PC-3 (cell line): ENCODE results near the gene ITIH3. TPM values are rescaled to one million over a fixed set of nuclear protein-coding genes. Genes with fewer than 3 reads are reported as not detected.

ENCODE experiments used
- ATAC-seq: fragments of 200-7000 bp; cut with Tn5 transposase; 2 replicates; pipeline ENCODE4 v1.9.1; 2020; ENCODE audit warnings: mild to moderate bottlenecking, moderate library complexity
- BruUV-seq: library from RNA; stranded (reverse); fragments of 400-500 nt; replicated peaks from 2 replicates; lab custom pipeline; 2021; lab: Mats Ljungman, UMichigan
- CTCF ChIA-PET: fragments of 300-600 bp; sonication (Branson Sonifier 250); formaldehyde crosslinking; loops from one replicate; lab custom pipeline; 2022; ENCODE audit warnings: antibody characterized with exemption; lab: Charles Lee
- POLR2A ChIA-PET: fragments of 300-600 bp; sonication (Branson Sonifier 250); formaldehyde crosslinking; loops from one replicate; lab custom pipeline; 2022; ENCODE audit warnings: antibody characterized with exemption; ENCODE audit not compliant: unreplicated experiment; lab: Charles Lee
- DNase-seq: peaks from one replicate; pipeline ENCODE4 v3.0.0-alpha.2; 2015
- H2AFZ ChIP-seq: fragments of 300-600 bp; sonication (generic); 2 replicates; pipeline ENCODE4 v1.6.0; 2016; ENCODE audit warnings: antibody characterized with exemption, low read length
- H3F3A ChIP-seq: fragments of 300-600 bp; sonication (generic); one replicate; pipeline ENCODE4 v1.6.0; 2017; ENCODE audit warnings: antibody characterized with exemption, low read length, control low read depth, mild to moderate bottlenecking; ENCODE audit not compliant: unreplicated experiment
- H3K27ac ChIP-seq: fragments of 300-600 bp; sonication (generic); 2 replicates; pipeline ENCODE4 v1.5.1; 2016; ENCODE audit warnings: mild to moderate bottlenecking, low read length
- H3K27me3 ChIP-seq: fragments of 300-600 bp; sonication (generic); 2 replicates; pipeline ENCODE4 v1.6.1; 2016; ENCODE audit warnings: low read length, mixed read lengths
- H3K36me3 ChIP-seq: fragments of 300-600 bp; sonication (generic); 2 replicates; pipeline ENCODE4 v1.6.1; 2016; ENCODE audit warnings: low read depth, mixed run types, low read length, mixed read lengths
- H3K4me1 ChIP-seq: fragments of 300-600 bp; sonication (generic); 2 replicates; pipeline ENCODE4 v1.5.1; 2016; ENCODE audit warnings: low read length; ENCODE audit not compliant: insufficient read depth
- H3K4me2 ChIP-seq: fragments of 300-600 bp; sonication (generic); 2 replicates; pipeline ENCODE4 v1.6.0; 2016; ENCODE audit warnings: low read length
- H3K4me3 ChIP-seq: fragments of 300-600 bp; sonication (generic); 2 replicates; pipeline ENCODE4 v1.5.1; 2016; ENCODE audit warnings: mild to moderate bottlenecking, low read length, mixed read lengths
- H3K79me2 ChIP-seq: fragments of 300-600 bp; sonication (generic); 2 replicates; pipeline ENCODE4 v1.6.1; 2017; ENCODE audit warnings: low read length, mixed read lengths
- H3K9ac ChIP-seq: fragments of 300-600 bp; sonication (generic); 2 replicates; pipeline ENCODE4 v1.6.0; 2016; ENCODE audit warnings: mild to moderate bottlenecking, low read length
- H3K9me2 ChIP-seq: fragments of 300-600 bp; sonication (generic); replicated peaks from 2 replicates; pipeline ENCODE4 v1.6.1; 2016; ENCODE audit warnings: mixed run types, low read length, mixed read lengths
- H3K9me3 ChIP-seq: fragments of 300-600 bp; sonication (generic); 2 replicates; pipeline ENCODE4 v1.6.1; 2016; ENCODE audit warnings: low read length, mixed read lengths
- H4K20me1 ChIP-seq: fragments of 300-600 bp; sonication (generic); 2 replicates; pipeline ENCODE4 v1.6.1; 2016; ENCODE audit warnings: low read length, mixed read lengths
- CTCF ChIP-seq: fragments of 300-600 bp; sonication (generic); conservative IDR thresholded peaks from 2 replicates; pipeline ENCODE4 v1.5.1; 2017; ENCODE audit warnings: antibody characterized with exemption, low read depth, mild to moderate bottlenecking, low read length
- EZH2 ChIP-seq: fragments of 300-600 bp; sonication (generic); IDR thresholded peaks from one replicate; pipeline ENCODE4 v1.6.1; 2017; ENCODE audit warnings: antibody characterized with exemption, mild to moderate bottlenecking, low read length; ENCODE audit not compliant: unreplicated experiment
- EZH2phosphoT487 ChIP-seq: fragments of 300-600 bp; sonication (generic); IDR thresholded peaks from 2 replicates; pipeline ENCODE4 v1.6.1; 2018; ENCODE audit warnings: mild to moderate bottlenecking, antibody characterized with exemption, low read length, borderline replicate concordance
- intact Hi-C: fragments of 100-400 bp; cut with micrococcal nuclease; formaldehyde crosslinking; loops from 2 replicates; pipeline ENCODE4 v1.9.0; 2023
- total RNA-seq: library from RNA; depleted of rRNA; stranded (reverse); fragments of >200 nt; gene quantifications from 2 replicates; pipeline ENCODE4 v1.2.3, GENCODE V29; 2014

Gene ITIH3
- total RNA-seq, 1 experiment from 2014 or later: not detected

GRCh38 chr3:52827441-52827840 is 32.8 kb downstream of the ITIH3 start:
- H3K27ac ChIP-seq: no peak overlapping the region
- H4K20me1 ChIP-seq: no peaks in the 10 kb centered on the region
- no peak overlapping the region for H3K4me3 ChIP-seq
- peaks cover 20% of the 10 kb centered on the region for H3K4me1 ChIP-seq
- ChIA-PET POLR2A (no interaction called here), CTCF (no interaction called here)
- no peaks in the 10 kb centered on the region for H3K79me2 ChIP-seq
- BruUV-seq: no TSS peak
- H3K36me3 ChIP-seq: no peaks in the 10 kb centered on the region
- no peak overlapping the region for H3K4me2 ChIP-seq
- intact Hi-C loops: no loop called here
- no peaks in the 10 kb centered on the region for H3K9me3 ChIP-seq
- H3F3A ChIP-seq: no peaks in the 10 kb centered on the region
- H3K27me3 ChIP-seq: no peaks in the 10 kb centered on the region
- no peak for DNase-seq
- H2AFZ ChIP-seq: no peak overlapping the region
- TF ChIP-seq EZH2: no peak
- TF ChIP-seq CTCF: no peak
- TF ChIP-seq EZH2phosphoT487: no peak
- ATAC-seq: no peak
- no peak overlapping the region for H3K9ac ChIP-seq
- no peaks in the 10 kb centered on the region for H3K9me2 ChIP-seq

- no peak overlapping the region for H2AFZ ChIP-seq
- DNase-seq (no peak), ATAC-seq (no peak)
- H3K4me2 ChIP-seq: no peak overlapping the region
- no TSS peak for BruUV-seq
- CTCF ChIA-PET: no interaction called here
- no peaks in the 10 kb centered on the region for H3K9me2 ChIP-seq
- no peaks in the 10 kb centered on the region for H4K20me1 ChIP-seq
- POLR2A ChIA-PET: no interaction called here
- intact Hi-C loops: no loop called here
- no peaks in the 10 kb centered on the region for H3K79me2 ChIP-seq
- TF ChIP-seq EZH2 (no peak), CTCF (0 out of 2 replicates have a peak, but pooled peaks have one; percentile 10)
- H3K4me3 ChIP-seq: no peak overlapping the region
- H3K27me3 ChIP-seq: no peaks in the 10 kb centered on the region
- no peak overlapping the region for H3K27ac ChIP-seq
- no peaks in the 10 kb centered on the region for H3K36me3 ChIP-seq
- H3K9me3 ChIP-seq: no peaks in the 10 kb centered on the region
- peaks cover 20% of the 10 kb centered on the region for H3K4me1 ChIP-seq
- no peak overlapping the region for H3K9ac ChIP-seq
- no peaks in the 10 kb centered on the region for H3F3A ChIP-seq
Measured at GRCh38 chr3:52827866-52828376, 33.3 kb downstream of the ITIH3 start.

- BruUV-seq: no TSS peak
- CTCF ChIA-PET: no interaction called here
Measured at GRCh38 chr3:52829482-52829881, 34.9 kb downstream of the ITIH3 start.

More at GRCh38 chr3:52829482-52829881, 34.9 kb downstream of the ITIH3 start:
- Histone ChIP-seq H3K27me3 (no peaks in the 10 kb centered on the region), H3K9me2 (no peaks in the 10 kb centered on the region), H3K4me2 (no peak overlapping the region), H3K27ac (no peak overlapping the region), H3K79me2 (no peaks in the 10 kb centered on the region), H3K36me3 (no peaks in the 10 kb centered on the region), H3K4me3 (no peak overlapping the region), H3K4me1 (peaks cover 20% of the 10 kb centered on the region), H3F3A (no peaks in the 10 kb centered on the region), H3K9me3 (no peaks in the 10 kb centered on the region), H3K9ac (no peak overlapping the region), H4K20me1 (no peaks in the 10 kb centered on the region), H2AFZ (no peak overlapping the region)
- no peak for DNase-seq
- POLR2A ChIA-PET: no interaction called here
- intact Hi-C loops: no loop called here
- TF ChIP-seq EZH2 (no peak), CTCF (no peak), EZH2phosphoT487 (no peak)
- no peak for ATAC-seq
